HEK293T (cell line): ENCODE results near the gene PLA2G4D.

ENCODE experiments used
- ARNT ChIP-seq: fragments of 450-650 bp; IDR thresholded peaks from 2 replicates; pipeline ENCODE4 v1.6.1; 2017; ENCODE audit warnings: mild to moderate bottlenecking
- BHLHE40 ChIP-seq: fragments of 450-650 bp; IDR thresholded peaks from 2 replicates; pipeline ENCODE4 v1.6.1; 2016; ENCODE audit warnings: mild to moderate bottlenecking, moderate library complexity, borderline replicate concordance
- FOXK2 ChIP-seq: fragments of 450-650 bp; IDR thresholded peaks from 2 replicates; pipeline ENCODE4 v1.6.1; 2016; ENCODE audit warnings: mild to moderate bottlenecking
- L3MBTL2 ChIP-seq: fragments of 450-650 bp; conservative IDR thresholded peaks from 2 replicates; pipeline ENCODE4 v1.6.1; 2016; ENCODE audit warnings: mild to moderate bottlenecking
- LEF1 ChIP-seq: fragments of 450-650 bp; IDR thresholded peaks from 2 replicates; pipeline ENCODE4 v1.6.1; 2017; ENCODE audit warnings: mild to moderate bottlenecking, borderline replicate concordance
- SP1 ChIP-seq: fragments of 450-650 bp; IDR thresholded peaks from 2 replicates; pipeline ENCODE4 v1.6.1; 2017
- TF ChIP-seq, protein P1 (sequence below): fragments of 450-650 bp; IDR thresholded peaks from 2 replicates; pipeline ENCODE4 v1.6.1; 2016

DNA sequence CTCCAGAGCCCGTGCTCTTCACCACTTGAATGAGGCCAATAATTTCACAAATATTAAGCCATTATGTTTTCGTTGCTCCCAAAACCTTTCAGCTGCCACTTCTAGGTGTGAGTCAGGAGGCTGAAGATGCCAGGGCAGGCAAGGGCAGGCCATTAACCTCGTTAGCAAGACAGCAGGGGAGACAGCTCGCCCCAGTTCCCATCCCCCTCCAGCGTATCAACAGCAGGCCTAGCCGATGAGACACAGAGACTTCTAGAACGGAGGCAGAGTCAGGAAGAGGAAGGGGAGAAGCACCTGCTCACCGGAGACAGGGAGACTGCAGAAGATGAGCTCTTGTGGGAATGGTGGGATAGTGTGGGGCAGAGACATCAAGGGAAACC, 45.6 kb downstream of the PLA2G4D start:
- TF ChIP-seq FOXK2 (no peak), SP1 (no peak), L3MBTL2 (no peak), LEF1 (no peak), BHLHE40 (no peak), ARNT (no peak)
- TF ChIP-seq, protein P1, sequence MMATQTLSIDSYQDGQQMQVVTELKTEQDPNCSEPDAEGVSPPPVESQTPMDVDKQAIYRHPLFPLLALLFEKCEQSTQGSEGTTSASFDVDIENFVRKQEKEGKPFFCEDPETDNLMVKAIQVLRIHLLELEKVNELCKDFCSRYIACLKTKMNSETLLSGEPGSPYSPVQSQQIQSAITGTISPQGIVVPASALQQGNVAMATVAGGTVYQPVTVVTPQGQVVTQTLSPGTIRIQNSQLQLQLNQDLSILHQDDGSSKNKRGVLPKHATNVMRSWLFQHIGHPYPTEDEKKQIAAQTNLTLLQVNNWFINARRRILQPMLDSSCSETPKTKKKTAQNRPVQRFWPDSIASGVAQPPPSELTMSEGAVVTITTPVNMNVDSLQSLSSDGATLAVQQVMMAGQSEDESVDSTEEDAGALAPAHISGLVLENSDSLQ: no peak
